ENCODE data around the gene PLCB4. TPM values are rescaled to one million over a fixed set of nuclear protein-coding genes. Genes with fewer than 3 reads are reported as not detected.

PLCB4 gene
- total RNA-seq, 4 donors from 2014 or later: 30.7 to 61.8 (median 47.6) TPM

GRCh38 chr20:9218531-9218961, 149.7 kb downstream of the PLCB4 start:
- Histone ChIP-seq H3K36me3 (no peaks in the 10 kb centered on the region), H3K9me3 (no peaks in the 10 kb centered on the region), H3K27ac (replicated peaks in 1 of 4) (peak overlapping the region; percentile 78 to 79 (median 78)), H3K4me3 (no peak overlapping the region), H3K4me1 (peaks cover 24 to 60% (median 43%) of the 10 kb centered on the region in 4 donors), H3K27me3 (no peaks in the 10 kb centered on the region)
- intact Hi-C loops (cut with DNase I): loop anchor here (5.0 kb wide), 2 partner anchors 151 to 366 kb away; partner anchors contain the start of gene PLCB4
- no peak for DNase-seq (ENCODE audit: extremely low spot score)
- WGBS: 38% methylated on average over 6 of the region's 6 CpGs
- TF ChIP-seq EP300 (IDR thresholded peaks at IDR 0.05) (no peak), POLR2AphosphoS5 (IDR thresholded peaks at IDR 0.05) (peak in 1 of 2 donors; percentile 40)

GRCh38 chr20:9220874-9221547, 152.1 kb downstream of the PLCB4 start:
- peaks cover 31 to 53% (median 37%) of the 10 kb centered on the region in 4 donors for H3K4me1 ChIP-seq
- no peak overlapping the region for H3K4me3 ChIP-seq
- WGBS: 91% methylated on average over 6 of the region's 6 CpGs
- intact Hi-C loops (cut with DNase I): loop anchor here (10.0 kb wide), 1 partner anchor 124 kb away; no protein-coding TSS in a partner anchor
- no peak for DNase-seq (ENCODE audit: extremely low spot score)
- no peaks in the 10 kb centered on the region for H3K27me3 ChIP-seq
- no peaks in the 10 kb centered on the region for H3K36me3 ChIP-seq
- H3K27ac ChIP-seq (replicated peaks in 1 of 4): peak overlapping the region in 2 of 4 donors; percentile 7 to 78
- H3K9me3 ChIP-seq: no peaks in the 10 kb centered on the region
- TF ChIP-seq POLR2AphosphoS5 (IDR thresholded peaks at IDR 0.05) (no peak), POLR2A (IDR thresholded peaks at IDR 0.05; ENCODE audit: low read depth) (no peak), CTCF (IDR thresholded peaks at IDR 0.05) (no peak), EP300 (IDR thresholded peaks at IDR 0.05) (no peak)

GRCh38 chr20:9223296-9223695, 154.4 kb downstream of the PLCB4 start:
- no peak overlapping the region for H3K27ac ChIP-seq (replicated peaks in 1 of 4)
- H3K36me3 ChIP-seq: no peaks in the 10 kb centered on the region
- intact Hi-C loops (cut with DNase I): loop anchor here (10.0 kb wide), 1 partner anchor 122 kb away; no protein-coding TSS in a partner anchor
- DNase-seq (ENCODE audit: extremely low spot score): no peak
- peaks cover 21 to 52% (median 30%) of the 10 kb centered on the region in 4 donors for H3K4me1 ChIP-seq
- 87% methylated on average over 4 of the region's 4 CpGs for WGBS
- no peaks in the 10 kb centered on the region for H3K9me3 ChIP-seq
- H3K27me3 ChIP-seq: no peaks in the 10 kb centered on the region
- TF ChIP-seq EP300 (IDR thresholded peaks at IDR 0.05): no peak
- TF ChIP-seq CTCF (IDR thresholded peaks at IDR 0.05): no peak
- no peak for TF ChIP-seq POLR2A (IDR thresholded peaks at IDR 0.05; ENCODE audit: low read depth)
- TF ChIP-seq POLR2AphosphoS5 (IDR thresholded peaks at IDR 0.05): no peak
- H3K4me3 ChIP-seq: no peak overlapping the region

GRCh38 chr20:9225879-9226278, 157.0 kb downstream of the PLCB4 start:
- Histone ChIP-seq H3K9me3 (no peaks in the 10 kb centered on the region), H3K4me1 (peaks cover 19 to 46% (median 28%) of the 10 kb centered on the region in 4 donors), H3K36me3 (no peaks in the 10 kb centered on the region), H3K27me3 (no peaks in the 10 kb centered on the region), H3K4me3 (no peak overlapping the region), H3K27ac (replicated peaks in 1 of 4) (no peak overlapping the region)
- TF ChIP-seq POLR2AphosphoS5 (IDR thresholded peaks at IDR 0.05) (peak in 1 of 2 donors; percentile 34), EP300 (IDR thresholded peaks at IDR 0.05) (no peak)
- no peak for DNase-seq (ENCODE audit: extremely low spot score)
- intact Hi-C loops (cut with DNase I): loop anchor here (10.0 kb wide), 1 partner anchor 119 kb away; no protein-coding TSS in a partner anchor
- WGBS: 30% methylated on average over 4 of the region's 4 CpGs

GRCh38 chr20:9227896-9228615, 159.2 kb downstream of the PLCB4 start:
- DNase-seq (ENCODE audit: extremely low spot score): no peak
- Histone ChIP-seq H3K36me3 (no peaks in the 10 kb centered on the region), H3K4me3 (no peak overlapping the region), H3K9me3 (no peaks in the 10 kb centered on the region), H3K27me3 (no peaks in the 10 kb centered on the region), H3K27ac (replicated peaks in 1 of 4) (no peak overlapping the region), H3K4me1 (peaks cover 19 to 38% (median 25%) of the 10 kb centered on the region in 4 donors)
- 91% methylated on average over 1 of the region's 1 CpG for WGBS
- intact Hi-C loops (cut with DNase I): loop anchor here (10.0 kb wide), 1 partner anchor 117 kb away; no protein-coding TSS in a partner anchor
- TF ChIP-seq EP300 (IDR thresholded peaks at IDR 0.05): no peak
- no peak for TF ChIP-seq POLR2A (IDR thresholded peaks at IDR 0.05; ENCODE audit: low read depth)
- TF ChIP-seq POLR2AphosphoS5 (IDR thresholded peaks at IDR 0.05): no peak
- no peak for TF ChIP-seq CTCF (IDR thresholded peaks at IDR 0.05)
